Measurements from ENCODE around the gene MYZAP. TPM values are rescaled to one million over a fixed set of nuclear protein-coding genes. Genes with fewer than 3 reads are reported as not detected.

MYZAP gene
- total and polyA plus RNA-seq, 3 donors from 2014 or later = 3.3 to 6.8 (median 5.6) TPM

DNA sequence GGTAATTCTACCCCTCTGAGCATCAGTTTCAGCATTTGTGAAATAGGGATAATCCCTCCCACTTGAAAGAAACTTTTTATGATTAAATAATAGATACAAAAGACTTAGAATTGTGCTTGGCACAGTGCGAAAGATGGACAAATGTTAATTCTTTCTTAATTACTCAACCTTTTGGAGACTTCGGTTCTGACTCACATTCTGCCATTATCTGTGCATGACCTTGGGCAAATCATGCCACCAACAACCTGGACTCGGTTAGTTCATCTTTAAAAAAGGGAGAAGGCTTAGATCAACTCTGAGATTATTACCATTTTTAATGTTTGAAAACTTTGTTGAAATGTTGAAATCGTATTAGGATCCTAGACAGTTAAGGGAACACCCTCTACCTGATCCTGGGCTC lies 74.2 kb downstream of the MYZAP start:
- Histone ChIP-seq H3K9me3 (no peaks in the 10 kb centered on the region), H3K27ac (no peak overlapping the region), H3K4me1 (no peaks in the 10 kb centered on the region), H3K4me3 (no peak overlapping the region), H3K36me3 (ENCODE audit: low read depth, missing control alignments) (no peaks in the 10 kb centered on the region), H3K27me3 (no peaks in the 10 kb centered on the region)
- no peak for TF ChIP-seq POLR2A (IDR thresholded peaks at IDR 0.05)
- no peak for TF ChIP-seq CTCF (IDR thresholded peaks at IDR 0.05)
- 70 to 80% methylated on average over 4 of the region's 4 CpGs for WGBS, 2 donors
- intact Hi-C loops (cut with DNase I; ENCODE audit: low total_unique reads) = no loop called here
- DNase-seq = no peak

- intact Hi-C loops (cut with DNase I; ENCODE audit: low total_unique reads) = no loop called here
- no peak for DNase-seq
- Histone ChIP-seq H3K27me3 (no peaks in the 10 kb centered on the region), H3K27ac (no peak overlapping the region), H3K4me1 (no peaks in the 10 kb centered on the region), H3K36me3 (ENCODE audit: low read depth, missing control alignments) (no peaks in the 10 kb centered on the region), H3K9me3 (no peaks in the 10 kb centered on the region), H3K4me3 (no peak overlapping the region)
- 45 to 49% methylated on average over 9 to 10 of the region's 10 CpGs for WGBS, 2 donors
- no peak for TF ChIP-seq POLR2A (IDR thresholded peaks at IDR 0.05)
- peak in 1 of 3 experiments; percentile 22 for TF ChIP-seq CTCF (IDR thresholded peaks at IDR 0.05)
Observed at GRCh38 chr15:57667171-57667849, 75.6 kb downstream of the MYZAP start.

DNA sequence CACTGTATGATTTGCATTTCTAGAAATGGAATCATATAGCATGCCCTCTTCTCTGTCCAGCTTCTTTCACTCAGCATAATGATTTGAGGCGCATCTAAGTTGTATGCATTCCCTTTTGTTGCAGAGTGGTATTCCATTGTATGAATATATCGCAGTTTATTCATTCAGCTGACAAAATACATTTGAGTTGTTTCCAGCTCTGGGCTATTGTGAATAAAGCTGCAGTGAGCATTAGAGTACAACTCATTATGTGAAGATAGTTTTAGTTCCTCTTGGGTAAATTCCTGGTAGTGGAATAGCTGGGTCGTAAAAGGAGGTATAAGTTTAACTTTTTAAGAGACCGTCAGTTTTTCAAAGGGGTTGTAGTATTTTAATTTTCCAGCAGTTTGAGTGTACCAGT lies 76.3 kb downstream of the MYZAP start:
- TF ChIP-seq POLR2A (IDR thresholded peaks at IDR 0.05) (no peak), CTCF (IDR thresholded peaks at IDR 0.05) (no peak)
- intact Hi-C loops (cut with DNase I; ENCODE audit: low total_unique reads) = no loop called here
- Histone ChIP-seq H3K27me3 (no peaks in the 10 kb centered on the region), H3K4me3 (no peak overlapping the region), H3K27ac (no peak overlapping the region), H3K9me3 (no peaks in the 10 kb centered on the region), H3K36me3 (ENCODE audit: low read depth, missing control alignments) (no peaks in the 10 kb centered on the region), H3K4me1 (no peaks in the 10 kb centered on the region)
- DNase-seq = no peak
- 89 to 96% methylated on average over 4 of the region's 4 CpGs for WGBS, 2 donors

GRCh38 chr15:57671636-57672035 lies 79.9 kb downstream of the MYZAP start:
- Histone ChIP-seq H3K27me3 (no peaks in the 10 kb centered on the region), H3K27ac (no peak overlapping the region), H3K4me1 (no peaks in the 10 kb centered on the region), H3K4me3 (no peak overlapping the region), H3K9me3 (no peaks in the 10 kb centered on the region), H3K36me3 (ENCODE audit: low read depth, missing control alignments) (no peaks in the 10 kb centered on the region)
- no peak for DNase-seq
- no peak for TF ChIP-seq CTCF (IDR thresholded peaks at IDR 0.05)
- no peak for TF ChIP-seq POLR2A (IDR thresholded peaks at IDR 0.05)
- 0 to 6% methylated on average over 1 of the region's 1 CpG for WGBS, 2 donors
- intact Hi-C loops (cut with DNase I; ENCODE audit: low total_unique reads) = no loop called here
